ENCODE data around the gene KCNQ1.

- TF ChIP-seq CTCF (IDR thresholded peaks at IDR 0.05) (no peak), POLR2A (IDR thresholded peaks at IDR 0.05) (no peak)
These were observed 11.5 kb upstream of the KCNQ1 start for GRCh38 chr11:2433106-2433925.

All from lower leg skin (tissue), 3 donors.